ENCODE data around the gene GDNF.
"Not testable (repeated sequence)": the region's sequence is repeated elsewhere in the genome, so short reads cannot be mapped to it uniquely, and the experiment has no call there.

GDNF gene

GRCh38 chr5:37823433-37824152, 16.2 kb downstream of the GDNF start:
- FAIRE-seq (no peak), DNase-seq (ENCODE audit: insufficient read length, low spot score) (no peak)

GRCh38 chr5:37816883-37817282, 23.0 kb downstream of the GDNF start:
- FAIRE-seq (peak; percentile 64), DNase-seq (ENCODE audit: insufficient read length, low spot score) (no peak)

- DNase-seq (ENCODE audit: insufficient read length, low spot score) (no peak), FAIRE-seq (no peak)
These were observed 23.5 kb downstream of the GDNF start for GRCh38 chr5:37816331-37816730.

- FAIRE-seq, result no peak
- no peak for DNase-seq (ENCODE audit: insufficient read length, low spot score)
These were observed 23.9 kb downstream of the GDNF start for GRCh38 chr5:37815913-37816312.

- FAIRE-seq (no peak), DNase-seq (ENCODE audit: insufficient read length, low spot score) (peak; percentile 95)
These were observed 25.1 kb downstream of the GDNF start for GRCh38 chr5:37814699-37815098.

GRCh38 chr5:37812365-37812764, 27.5 kb downstream of the GDNF start:
- FAIRE-seq, result no peak

GRCh38 chr5:37811866-37812265, 28.0 kb downstream of the GDNF start:
- DNase-seq (ENCODE audit: insufficient read length, low spot score) (no peak), FAIRE-seq (no peak)

More at GRCh38 chr5:37812365-37812764, 27.5 kb downstream of the GDNF start:
- no peak for DNase-seq (ENCODE audit: insufficient read length, low spot score)

- DNase-seq (ENCODE audit: insufficient read length, low spot score), result no peak
These were observed 29.5 kb downstream of the GDNF start for GRCh38 chr5:37810311-37810710.

GRCh38 chr5:37808945-37809344, 30.9 kb downstream of the GDNF start:
- DNase-seq (ENCODE audit: insufficient read length, low spot score), result no peak
- FAIRE-seq, result no peak

More at GRCh38 chr5:37810311-37810710, 29.5 kb downstream of the GDNF start:
- FAIRE-seq, result no peak

GRCh38 chr5:37807621-37808301, 32.1 kb downstream of the GDNF start:
- DNase-seq (ENCODE audit: insufficient read length, low spot score) (no peak), FAIRE-seq (no peak)

GRCh38 chr5:37807015-37807414, 32.8 kb downstream of the GDNF start:
- DNase-seq (ENCODE audit: insufficient read length, low spot score), result no peak
- peak; percentile 28 for FAIRE-seq

- DNase-seq (ENCODE audit: insufficient read length, low spot score) (no peak), FAIRE-seq (no peak)
These were observed 33.4 kb downstream of the GDNF start for GRCh38 chr5:37806476-37806875.

GRCh38 chr5:37806016-37806415, 33.8 kb downstream of the GDNF start:
- DNase-seq (ENCODE audit: insufficient read length, low spot score) (no peak), FAIRE-seq (no peak)

- no peak for FAIRE-seq
These were observed 35.4 kb downstream of the GDNF start for GRCh38 chr5:37804401-37804800.

GRCh38 chr5:37803487-37803886, 36.4 kb downstream of the GDNF start:
- FAIRE-seq (no peak), DNase-seq (ENCODE audit: insufficient read length, low spot score) (no peak)

More at GRCh38 chr5:37804401-37804800, 35.4 kb downstream of the GDNF start:
- DNase-seq (ENCODE audit: insufficient read length, low spot score), result no peak

GRCh38 chr5:37801521-37801920, 38.3 kb downstream of the GDNF start:
- no peak for FAIRE-seq
- no peak for DNase-seq (ENCODE audit: insufficient read length, low spot score)

- DNase-seq (ENCODE audit: insufficient read length, low spot score) (no peak), FAIRE-seq (no peak)
These were observed 39.9 kb downstream of the GDNF start for GRCh38 chr5:37799865-37800421.

- FAIRE-seq, result peak; percentile 66
- not testable (repeated sequence) for DNase-seq (ENCODE audit: insufficient read length, low spot score)
These were observed 43.4 kb downstream of the GDNF start for GRCh38 chr5:37796435-37796834.

- peak; percentile 64 for FAIRE-seq
- DNase-seq (ENCODE audit: insufficient read length, low spot score), result not testable (repeated sequence)
These were observed 44.5 kb downstream of the GDNF start for GRCh38 chr5:37795292-37795691.

- DNase-seq (ENCODE audit: insufficient read length, low spot score) (peak; percentile 71), FAIRE-seq (peak; percentile 89)
These were observed 46.7 kb downstream of the GDNF start for GRCh38 chr5:37792975-37793631.

GRCh38 chr5:37791321-37791720, 48.5 kb downstream of the GDNF start:
- FAIRE-seq (no peak), DNase-seq (ENCODE audit: insufficient read length, low spot score) (no peak)
